Activated T-cell treated with anti-CD3 and anti-CD28 coated beads for 24 hours (primary cell): ENCODE results near the gene OXCT1.
"Not testable (repeated sequence)": the region's sequence is repeated elsewhere in the genome, so short reads cannot be mapped to it uniquely, and the experiment has no call there.

Experiments
- DNase-seq: peaks from one replicate; pipeline ENCODE4 v3.0.0-alpha.2; 2020; ENCODE audit warnings: low read depth

OXCT1 gene

GRCh38 chr5:41827792-41828191 lies 42.4 kb downstream of the OXCT1 start:
- DNase-seq = no peak

GRCh38 chr5:41822036-41822435 lies 48.2 kb downstream of the OXCT1 start:
- DNase-seq = no peak

- no peak for DNase-seq
These were observed 49.2 kb downstream of the OXCT1 start for GRCh38 chr5:41821051-41821450.

- no peak for DNase-seq
These were observed 50.1 kb downstream of the OXCT1 start for GRCh38 chr5:41820150-41820549.

GRCh38 chr5:41817625-41818301 lies 52.5 kb downstream of the OXCT1 start:
- DNase-seq = no peak

- DNase-seq = no peak
These were observed 54.5 kb downstream of the OXCT1 start for GRCh38 chr5:41815663-41816229.

- DNase-seq = no peak
These were observed 55.0 kb downstream of the OXCT1 start for GRCh38 chr5:41815261-41815660.

GRCh38 chr5:41814306-41814705 lies 55.9 kb downstream of the OXCT1 start:
- DNase-seq = not testable (repeated sequence)

GRCh38 chr5:41812156-41812555 lies 58.1 kb downstream of the OXCT1 start:
- no peak for DNase-seq

- DNase-seq = no peak
These were observed 61.1 kb downstream of the OXCT1 start for GRCh38 chr5:41809128-41809527.

GRCh38 chr5:41808294-41808693 lies 61.9 kb downstream of the OXCT1 start:
- DNase-seq = no peak

GRCh38 chr5:41797662-41798061 lies 72.6 kb downstream of the OXCT1 start:
- no peak for DNase-seq

- no peak for DNase-seq
These were observed 74.2 kb downstream of the OXCT1 start for GRCh38 chr5:41796061-41796460.

- DNase-seq = no peak
These were observed 75.1 kb downstream of the OXCT1 start for GRCh38 chr5:41795125-41795524.

- no peak for DNase-seq
These were observed 75.8 kb downstream of the OXCT1 start for GRCh38 chr5:41794471-41794870.

- no peak for DNase-seq
These were observed 77.0 kb downstream of the OXCT1 start for GRCh38 chr5:41793141-41793770.

GRCh38 chr5:41790038-41790776 lies 80.0 kb downstream of the OXCT1 start:
- DNase-seq = no peak

GRCh38 chr5:41789434-41789833 lies 80.8 kb downstream of the OXCT1 start:
- DNase-seq = no peak

GRCh38 chr5:41788941-41789368 lies 81.3 kb downstream of the OXCT1 start:
- no peak for DNase-seq

GRCh38 chr5:41787265-41787664 lies 83.0 kb downstream of the OXCT1 start:
- DNase-seq = no peak

GRCh38 chr5:41785061-41785460 lies 85.2 kb downstream of the OXCT1 start:
- DNase-seq = no peak

- DNase-seq = no peak
These were observed 91.8 kb downstream of the OXCT1 start for GRCh38 chr5:41778410-41778809.

- DNase-seq = no peak
These were observed 93.8 kb downstream of the OXCT1 start for GRCh38 chr5:41776435-41776834.
